GM23248 (cell line): Measurements from ENCODE around the gene RPA1.

Experiments used
- EZH2 ChIP-seq: fragments of 200-600 bp; sonication (generic); IDR thresholded peaks from 2 replicates; pipeline ENCODE4 v1.6.1; 2018; ENCODE audit warnings: antibody characterized with exemption, mild to moderate bottlenecking; ENCODE audit not compliant: insufficient read depth, poor library complexity, severe bottlenecking
- EZH2phosphoT487 ChIP-seq: fragments of 200-600 bp; sonication (generic); IDR thresholded peaks from 2 replicates; pipeline ENCODE4 v1.6.1; 2018; ENCODE audit warnings: antibody characterized with exemption, moderate library complexity, mild to moderate bottlenecking, low read depth; ENCODE audit not compliant: insufficient read depth

DNA sequence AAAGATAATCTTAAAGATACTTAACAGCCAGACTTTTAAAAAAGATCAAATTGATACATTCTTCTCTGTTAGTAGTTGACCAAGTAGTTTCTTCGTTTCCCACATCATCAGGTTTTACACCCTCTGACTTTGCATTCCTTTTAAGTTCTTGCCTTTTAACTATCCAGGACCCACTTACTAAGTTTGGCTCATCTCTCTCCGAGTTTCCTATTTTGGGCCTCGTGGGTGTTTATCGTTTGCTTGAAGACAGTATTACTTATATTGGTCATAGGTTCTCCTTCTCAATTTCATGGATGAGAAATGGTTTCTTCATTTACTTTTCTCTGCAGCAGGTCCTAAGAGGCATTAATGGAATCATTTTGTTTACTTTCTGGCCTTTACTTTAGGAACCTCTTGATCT, 43.2 kb downstream of the RPA1 start:
- no peak for TF ChIP-seq EZH2phosphoT487
- TF ChIP-seq EZH2: no peak
